DOHH2 (cell line): ENCODE data around the gene DCP1A.
"Not testable (repeated sequence)": the region's sequence is repeated elsewhere in the genome, so short reads cannot be mapped to it uniquely, and the experiment has no call there.

ENCODE experiments used
- CTCF ChIP-seq: fragments of 200-600 bp; sonication (generic); IDR thresholded peaks from one replicate; pipeline ENCODE4 v1.5.1; 2014; ENCODE audit warnings: antibody characterized with exemption, mild to moderate bottlenecking, low read depth, low read length; ENCODE audit not compliant: poor library complexity, severe bottlenecking
- EZH2phosphoT487 ChIP-seq: fragments of 200-600 bp; sonication (generic); IDR thresholded peaks from 2 replicates; pipeline ENCODE4 v1.6.1; 2017; ENCODE audit warnings: borderline replicate concordance, mild to moderate bottlenecking, antibody characterized with exemption, low read length, moderate library complexity, mixed read lengths

GRCh38 chr3:53327986-53328385, 19.4 kb downstream of the DCP1A start:
- not testable (repeated sequence) for TF ChIP-seq CTCF, EZH2phosphoT487
